Activated T-helper 9 cell treated with anti-CD3 and anti-CD28 coated beads, Interleukin-2, amount 50 U/mL, for 16 hours (primary cell): ENCODE measurements around the gene ANKRD66.

Experiments
- DNase-seq: peaks from one replicate; pipeline ENCODE4 v3.0.0-alpha.2; 2020; ENCODE audit warnings: low read depth

Gene ANKRD66

DNA sequence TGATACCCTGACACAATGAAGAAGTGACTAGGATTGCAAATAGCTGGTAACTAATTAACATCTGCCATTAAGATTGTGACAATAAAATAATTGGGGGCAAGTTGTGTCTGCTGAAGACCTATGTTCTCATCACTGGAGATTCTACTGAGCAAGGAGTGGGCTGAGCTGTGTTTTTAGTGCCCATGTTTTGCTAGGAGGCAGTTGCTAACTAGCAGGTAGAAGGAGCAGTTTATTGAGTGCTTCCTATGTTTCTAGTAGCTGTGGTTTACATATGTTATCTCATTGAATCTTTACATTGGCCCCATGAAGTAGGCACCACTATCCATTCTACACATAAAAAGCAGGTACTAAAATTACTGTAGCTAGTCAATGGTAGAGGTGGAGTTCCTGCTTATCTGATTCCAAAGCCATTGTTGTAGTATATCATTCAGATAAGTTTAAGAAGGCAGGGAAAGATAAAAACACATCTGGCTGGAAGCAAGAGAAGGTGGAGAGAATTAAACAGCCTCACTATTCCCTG is 43.7 kb downstream of the ANKRD66 start:
- no peak for DNase-seq

DNA sequence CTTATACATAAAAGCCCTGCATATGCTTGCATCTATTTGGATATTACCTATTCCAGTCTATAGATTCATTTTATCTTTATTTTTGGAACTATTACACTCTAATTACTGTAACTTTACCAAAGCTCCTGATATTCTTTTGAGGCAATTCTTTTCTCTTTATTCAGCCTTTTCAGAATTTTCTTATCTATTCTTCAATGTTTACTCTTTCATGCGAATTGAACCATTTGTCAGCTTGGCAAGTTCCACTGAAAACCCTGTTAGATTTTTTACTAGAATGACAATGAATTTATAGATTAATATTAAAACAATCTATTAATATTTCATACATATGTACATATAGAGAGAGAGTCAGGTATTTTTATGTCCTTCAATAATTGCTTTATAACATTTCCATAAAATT is 45.9 kb downstream of the ANKRD66 start:
- no peak for DNase-seq

DNA sequence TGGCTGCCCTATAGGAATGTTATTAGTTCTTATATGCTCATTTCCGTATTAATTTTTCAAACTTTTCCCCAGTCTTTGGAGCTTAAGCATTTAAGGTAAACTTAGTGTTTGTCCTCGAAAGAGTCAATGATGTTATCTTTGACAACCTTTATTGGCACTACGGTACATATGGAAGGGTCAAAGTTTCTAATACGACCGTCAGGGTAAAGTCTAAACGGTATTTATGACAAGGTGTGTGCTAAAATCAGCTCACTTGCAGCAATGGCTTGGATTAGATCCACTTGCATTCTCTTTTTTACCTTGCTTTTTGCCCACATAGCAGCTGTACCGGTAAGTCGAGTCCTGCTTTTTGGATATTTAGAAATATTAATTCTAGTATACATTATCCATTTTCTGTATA is 46.4 kb downstream of the ANKRD66 start, which contains the start of gene MEP1A:
MEP1A (plus strand) TSS at position 252 of the 400 bp plus-strand sequence; CDS start at position 262, 10 bp downstream.
- DNase-seq, result no peak

DNA sequence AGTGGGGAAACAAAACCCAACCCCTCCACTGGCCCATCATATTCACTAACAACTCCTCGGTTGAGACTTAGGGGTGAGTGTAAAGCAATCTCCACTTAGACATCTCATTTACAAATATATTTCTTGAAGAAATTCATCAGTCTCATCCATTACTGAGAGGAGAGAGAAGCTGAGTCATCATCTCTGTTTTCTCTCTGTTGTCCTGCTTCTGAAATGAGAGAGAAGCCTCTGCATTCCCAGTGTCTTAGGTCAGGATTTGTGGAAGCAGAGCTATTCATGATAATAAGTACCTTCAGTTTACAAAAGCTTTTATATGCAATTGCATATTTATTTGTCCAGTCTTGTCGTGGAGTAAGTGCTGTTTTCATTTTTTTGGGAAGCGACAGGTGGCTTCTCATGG is 47.3 kb downstream of the ANKRD66 start:
- DNase-seq, result no peak

DNA sequence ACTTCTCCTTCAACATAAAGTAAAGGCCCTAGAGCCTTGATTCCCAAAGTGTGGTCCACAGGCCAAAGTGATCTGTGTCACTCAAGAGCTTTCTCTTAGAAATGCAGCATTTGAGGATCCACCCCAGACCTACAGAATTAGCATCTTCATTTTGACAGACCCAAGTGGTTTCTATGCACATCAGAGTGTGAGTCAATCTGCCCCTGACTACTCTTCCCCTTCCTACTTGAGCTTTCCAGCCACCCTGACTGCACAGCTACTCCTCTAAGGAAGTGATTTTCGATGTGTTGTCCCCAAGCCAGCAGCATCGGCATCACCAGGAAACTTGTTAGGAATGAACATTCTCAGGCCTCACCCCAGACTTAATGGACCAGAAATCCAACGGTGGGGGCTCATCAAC is 49.1 kb downstream of the ANKRD66 start:
- DNase-seq, result no peak

DNA sequence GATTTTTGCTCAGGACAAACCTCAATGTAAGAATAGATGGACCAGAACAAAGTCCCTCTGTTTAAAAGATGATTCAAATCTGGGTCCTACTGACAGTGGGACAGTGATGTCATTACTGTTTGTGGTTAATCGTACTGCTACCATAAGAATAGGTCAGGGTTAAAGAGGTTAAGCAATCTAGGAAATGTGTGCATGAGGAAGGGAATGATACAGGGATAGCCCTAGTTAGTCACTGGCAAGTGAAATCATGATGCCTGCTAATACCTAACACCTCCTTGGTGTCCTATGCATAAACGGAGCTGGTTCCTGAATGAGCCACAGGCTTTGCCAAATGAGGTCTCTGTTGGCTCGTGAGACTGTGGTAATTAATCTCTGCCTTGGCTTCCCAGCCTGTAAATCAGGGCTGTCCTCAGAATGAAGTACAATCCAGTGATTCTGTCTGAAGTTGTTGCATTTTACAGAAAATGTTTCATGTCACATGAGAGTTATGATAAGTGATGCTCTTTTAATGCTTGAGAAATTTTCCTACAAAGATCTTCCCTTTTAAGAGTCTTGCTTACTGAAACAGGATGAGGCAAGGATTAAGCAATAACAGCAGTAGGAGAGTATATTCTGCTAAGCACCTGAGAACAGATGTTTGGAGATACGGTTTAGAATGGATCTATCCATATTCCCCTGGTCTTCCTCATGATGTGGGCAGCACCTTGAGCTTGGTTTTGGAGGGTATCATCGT is 50.3 kb downstream of the ANKRD66 start:
- DNase-seq, result no peak

DNA sequence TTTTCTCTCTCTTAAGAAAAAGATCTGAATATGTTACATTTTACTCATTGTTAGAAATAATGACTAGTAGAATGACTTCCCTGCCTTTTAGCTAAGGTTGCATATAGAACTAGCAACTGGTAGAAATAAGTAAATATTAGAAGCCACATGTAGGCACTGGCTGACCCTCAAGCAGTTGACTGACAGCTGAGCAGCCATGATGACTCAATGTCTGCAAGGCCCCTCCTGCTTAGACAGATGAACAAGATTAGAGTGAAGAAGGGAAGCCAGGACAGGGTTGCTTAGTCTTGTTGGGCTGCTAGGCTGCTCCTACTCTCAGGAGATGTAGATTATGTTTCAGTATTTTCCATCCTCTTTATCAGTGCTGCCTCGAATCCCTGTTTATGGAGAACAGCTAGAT is 52.9 kb downstream of the ANKRD66 start:
- DNase-seq, result no peak

DNA sequence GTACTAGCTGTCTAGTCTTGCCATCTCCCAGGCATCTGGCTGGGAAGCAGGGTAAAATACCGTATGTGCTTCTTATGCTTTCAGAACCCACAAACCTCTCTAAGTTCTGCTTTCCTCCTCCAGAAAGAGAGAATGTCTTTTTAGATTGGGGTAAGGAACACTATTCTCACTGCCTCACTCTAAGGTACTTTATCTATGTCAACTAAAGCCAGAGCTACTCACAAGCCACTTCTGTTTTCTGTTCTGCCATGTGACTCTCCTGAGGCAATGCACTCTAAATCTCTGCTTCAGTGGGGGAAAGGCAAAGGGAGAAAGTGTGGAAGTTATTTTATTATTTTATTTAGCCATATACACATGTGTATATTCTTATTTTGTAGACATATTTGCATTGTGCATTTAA is 62.1 kb downstream of the ANKRD66 start:
- no peak for DNase-seq
